Osteoblast (primary cell): ENCODE results near the gene NTM. TPM values are rescaled to one million over a fixed set of nuclear protein-coding genes. Genes with fewer than 3 reads are reported as not detected.
"Not testable (repeated sequence)": the region's sequence is repeated elsewhere in the genome, so short reads cannot be mapped to it uniquely, and the experiment has no call there.

ENCODE experiments used
- DNase-seq: peaks from one replicate; pipeline ENCODE4 v3.0.0; 2011; ENCODE audit warnings: low spot score, mixed read lengths; ENCODE audit not compliant: insufficient read length; ENCODE audit errors: missing footprints
- H2AFZ ChIP-seq: 2 replicates; pipeline ENCODE4 v1.6.0; 2011; ENCODE audit warnings: mild to moderate bottlenecking, low read length
- H3K27ac ChIP-seq: 2 replicates; pipeline ENCODE4 v1.5.1; 2011; ENCODE audit warnings: mild to moderate bottlenecking, low read depth, low read length, moderate library complexity
- H3K27me3 ChIP-seq: 2 replicates; pipeline ENCODE4 v1.6.0; 2012; ENCODE audit warnings: mild to moderate bottlenecking, control low read depth, inconsistent platforms, low read length, moderate library complexity; ENCODE audit not compliant: insufficient read depth
- H3K36me3 ChIP-seq: 2 replicates; pipeline ENCODE4 v1.5.1; 2011; ENCODE audit warnings: mild to moderate bottlenecking, low read length, control low read depth, moderate library complexity; ENCODE audit not compliant: insufficient read depth
- H3K4me1 ChIP-seq: 2 replicates; pipeline ENCODE4 v1.5.1; 2011; ENCODE audit warnings: mild to moderate bottlenecking, low read length, control low read depth, moderate library complexity; ENCODE audit not compliant: insufficient read depth
- H3K4me2 ChIP-seq: 2 replicates; pipeline ENCODE4 v1.6.0; 2011; ENCODE audit warnings: mild to moderate bottlenecking, low read length; ENCODE audit not compliant: insufficient read depth
- H3K4me3 ChIP-seq: fragments of 200-600 bp; sonication (generic); 3 replicates; pipeline ENCODE4 v1.5.1; 2012; ENCODE audit warnings: mild to moderate bottlenecking, low read length, inconsistent platforms; ENCODE audit not compliant: insufficient read depth
- H3K79me2 ChIP-seq: 2 replicates; pipeline ENCODE4 v1.6.0; 2012; ENCODE audit warnings: mild to moderate bottlenecking, low read length, control low read depth, inconsistent platforms; ENCODE audit not compliant: insufficient read depth
- H3K9me3 ChIP-seq: 2 replicates; pipeline ENCODE4 v1.5.1; 2011; ENCODE audit warnings: low read depth, low read length, control low read depth
- H4K20me1 ChIP-seq: 2 replicates; pipeline ENCODE4 v1.6.0; 2012; ENCODE audit warnings: mild to moderate bottlenecking, low read length, control low read depth; ENCODE audit not compliant: insufficient read depth
- total RNA-seq: library from RNA; depleted of rRNA; stranded (reverse); fragments of >200 nt; gene quantifications from 2 replicates; pipeline ENCODE4 v1.2.3, GENCODE V29; 2012
- TF ChIP-seq, protein P1 (sequence below): IDR thresholded peaks from 2 replicates; pipeline ENCODE4 v1.5.1; 2011; ENCODE audit warnings: mild to moderate bottlenecking, low read depth, low read length, moderate library complexity; ENCODE audit errors: extremely low read depth

Gene NTM
- total RNA-seq, 1 donor: 48.1 TPM

- H2AFZ ChIP-seq: no peak overlapping the region
- peaks cover 9% of the 10 kb centered on the region for H3K4me1 ChIP-seq
- H3K9me3 ChIP-seq: no peaks in the 10 kb centered on the region
- H3K4me3 ChIP-seq: no peak overlapping the region
- no peaks in the 10 kb centered on the region for H3K36me3 ChIP-seq
- no peaks in the 10 kb centered on the region for H3K27me3 ChIP-seq
- DNase-seq: peak; percentile 2
- H3K79me2 ChIP-seq: no peaks in the 10 kb centered on the region
- no peak overlapping the region for H3K4me2 ChIP-seq
- TF ChIP-seq, protein P1, sequence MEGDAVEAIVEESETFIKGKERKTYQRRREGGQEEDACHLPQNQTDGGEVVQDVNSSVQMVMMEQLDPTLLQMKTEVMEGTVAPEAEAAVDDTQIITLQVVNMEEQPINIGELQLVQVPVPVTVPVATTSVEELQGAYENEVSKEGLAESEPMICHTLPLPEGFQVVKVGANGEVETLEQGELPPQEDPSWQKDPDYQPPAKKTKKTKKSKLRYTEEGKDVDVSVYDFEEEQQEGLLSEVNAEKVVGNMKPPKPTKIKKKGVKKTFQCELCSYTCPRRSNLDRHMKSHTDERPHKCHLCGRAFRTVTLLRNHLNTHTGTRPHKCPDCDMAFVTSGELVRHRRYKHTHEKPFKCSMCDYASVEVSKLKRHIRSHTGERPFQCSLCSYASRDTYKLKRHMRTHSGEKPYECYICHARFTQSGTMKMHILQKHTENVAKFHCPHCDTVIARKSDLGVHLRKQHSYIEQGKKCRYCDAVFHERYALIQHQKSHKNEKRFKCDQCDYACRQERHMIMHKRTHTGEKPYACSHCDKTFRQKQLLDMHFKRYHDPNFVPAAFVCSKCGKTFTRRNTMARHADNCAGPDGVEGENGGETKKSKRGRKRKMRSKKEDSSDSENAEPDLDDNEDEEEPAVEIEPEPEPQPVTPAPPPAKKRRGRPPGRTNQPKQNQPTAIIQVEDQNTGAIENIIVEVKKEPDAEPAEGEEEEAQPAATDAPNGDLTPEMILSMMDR: no peak
- peaks cover 3% of the 10 kb centered on the region for H4K20me1 ChIP-seq
- no peak overlapping the region for H3K27ac ChIP-seq
Measured at GRCh38 chr11:132315696-132316095, 945.3 kb downstream of the NTM start.

DNA sequence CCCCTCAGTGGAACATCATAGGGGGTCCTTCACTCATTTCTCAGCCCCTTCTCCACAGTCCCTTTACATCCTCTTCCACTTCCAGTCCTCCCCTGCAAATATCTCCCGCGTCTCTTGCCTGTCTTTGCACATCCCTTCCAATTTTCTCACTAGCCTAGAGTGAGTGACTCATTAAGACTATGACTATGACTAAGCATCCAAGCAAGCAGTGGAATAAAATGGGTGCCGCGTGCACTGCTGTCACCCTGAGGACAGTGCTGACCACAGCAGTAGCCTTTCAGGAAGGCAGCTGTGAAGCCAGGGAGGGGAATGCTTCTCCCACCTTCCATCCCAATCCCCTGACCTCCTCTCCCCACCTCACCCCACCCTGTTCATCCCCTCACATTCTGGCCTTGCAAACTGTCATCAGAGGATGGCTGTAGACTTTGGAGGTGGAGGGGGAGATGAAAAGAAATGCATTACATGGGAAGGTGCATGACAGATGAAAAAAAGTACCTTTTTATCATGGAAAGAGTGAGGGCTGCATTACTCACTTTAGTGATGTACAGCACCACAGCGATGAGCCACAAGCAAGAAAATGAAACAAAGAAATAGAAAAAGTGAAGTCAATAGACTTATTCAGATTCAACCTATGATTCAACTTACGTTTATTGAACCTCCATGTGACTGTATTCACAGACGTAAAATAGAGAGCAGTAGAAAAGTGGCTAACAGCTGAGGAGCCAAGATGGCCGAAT is 948.2 kb downstream of the NTM start:
- Histone ChIP-seq H3K27me3 (no peaks in the 10 kb centered on the region), H3K4me3 (no peak overlapping the region), H4K20me1 (peaks cover 3% of the 10 kb centered on the region), H3K4me2 (no peak overlapping the region), H3K4me1 (no peaks in the 10 kb centered on the region), H3K27ac (no peak overlapping the region), H2AFZ (no peak overlapping the region), H3K9me3 (no peaks in the 10 kb centered on the region), H3K79me2 (no peaks in the 10 kb centered on the region), H3K36me3 (no peaks in the 10 kb centered on the region)
- DNase-seq: peak; percentile 93
- TF ChIP-seq, protein P1: no peak

DNA sequence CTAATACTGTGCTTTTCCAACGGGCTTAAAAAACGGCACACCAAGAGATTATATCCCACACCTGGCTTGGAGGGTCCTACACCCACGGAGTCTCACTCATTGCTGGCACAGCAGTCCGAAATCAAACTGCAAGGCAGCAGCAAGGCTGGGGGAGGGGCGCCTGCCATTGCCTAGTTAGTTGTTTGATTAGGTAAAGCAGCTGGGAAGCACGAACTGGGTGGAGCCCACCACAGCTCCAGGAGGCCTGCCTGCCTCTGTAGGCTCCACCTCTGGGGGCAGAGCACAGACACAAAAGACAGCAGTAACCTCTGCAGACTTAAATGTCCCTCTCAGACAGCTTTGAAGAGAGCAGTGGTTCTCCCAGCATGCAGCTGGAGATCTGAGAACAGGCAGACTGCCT is 949.0 kb downstream of the NTM start:
- H3K9me3 ChIP-seq, H3K36me3 ChIP-seq, H3K4me1 ChIP-seq, H3K4me2 ChIP-seq, H2AFZ ChIP-seq, H3K79me2 ChIP-seq, DNase-seq, H4K20me1 ChIP-seq, H3K27me3 ChIP-seq, H3K27ac ChIP-seq, H3K4me3 ChIP-seq: not testable (repeated sequence)

GRCh38 chr11:132330515-132330914 is 960.1 kb downstream of the NTM start:
- no peak overlapping the region for H2AFZ ChIP-seq
- no peaks in the 10 kb centered on the region for H3K4me1 ChIP-seq
- H3K9me3 ChIP-seq: no peaks in the 10 kb centered on the region
- no peak overlapping the region for H3K27ac ChIP-seq
- TF ChIP-seq, protein P1: no peak
- no peaks in the 10 kb centered on the region for H3K36me3 ChIP-seq
- no peak overlapping the region for H3K4me3 ChIP-seq
- no peaks in the 10 kb centered on the region for H3K79me2 ChIP-seq
- no peak overlapping the region for H3K4me2 ChIP-seq
- H4K20me1 ChIP-seq: no peaks in the 10 kb centered on the region
- DNase-seq: peak; percentile 34
- no peaks in the 10 kb centered on the region for H3K27me3 ChIP-seq
